ENCODE measurements around the gene PPIB.

- TF ChIP-seq ELF4 (CRISPR knock-in tag; IDR thresholded peaks at IDR 0.05) (no peak), ESRRB (CRISPR knock-in tag; IDR thresholded peaks at IDR 0.05; ENCODE audit: borderline replicate concordance) (no peak), PATZ1 (CRISPR knock-in tag; IDR thresholded peaks at IDR 0.05; ENCODE audit: borderline replicate concordance) (no peak)
Measured at GRCh38 chr15:64197425-64197824, 34.6 kb upstream of the PPIB start.

Measured in K562 (cell line).